GM12878 (cell line): ENCODE data around the gene INSRR. TPM values are rescaled to one million over a fixed set of nuclear protein-coding genes. Genes with fewer than 3 reads are reported as not detected.

Experiments
- ATAC-seq: fragments of 200-7000 bp; cut with Tn5 transposase; 3 replicates; pipeline ENCODE4 v1.9.1; 2020; ENCODE audit warnings: mild to moderate bottlenecking, moderate library complexity
- BruUV-seq: library from RNA; stranded (reverse); fragments of 400-500 nt; replicated peaks from 2 replicates; lab custom pipeline; 2021; lab: Mats Ljungman, UMichigan
- CTCF ChIA-PET: fragments of 300-600 bp; sonication (Branson Sonifier 250); formaldehyde crosslinking; extraction: SDS; loops from one replicate; lab custom pipeline; 2021; ENCODE audit warnings: inconsistent platforms; lab: Yijun Ruan, JAX
- POLR2A ChIA-PET: fragments of 350-600 bp; formaldehyde crosslinking; extraction: SDS; loops from one replicate; lab custom pipeline; 2021; ENCODE audit warnings: inconsistent platforms; lab: Charles Lee
- RAD21 ChIA-PET: fragments of 300-600 bp; sonication (Branson Sonifier 250); formaldehyde crosslinking; loops from one replicate; lab custom pipeline; 2023; ENCODE audit warnings: antibody characterized with exemption; ENCODE audit not compliant: unreplicated experiment; lab: Charles Lee
- SMC1A ChIA-PET: fragments of 300-600 bp; sonication (Branson Sonifier 250); formaldehyde crosslinking; loops from one replicate; lab custom pipeline; 2023; ENCODE audit not compliant: unreplicated experiment, uncharacterized antibody; lab: Charles Lee
- DNase-seq: peaks from one replicate; pipeline ENCODE4 v3.0.0-alpha.2; 2011; ENCODE audit warnings: low read depth, low spot score
- FAIRE-seq: peaks from 3 replicates; lab custom pipeline; 2011; peaks lifted over from hg19 to GRCh38; lab: Jason Lieb, UNC
- H2AFZ ChIP-seq: 2 replicates; pipeline ENCODE4 v1.6.0; 2011; ENCODE audit warnings: low read depth, low read length, control low read depth; ENCODE audit not compliant: control insufficient read depth
- H3K27ac ChIP-seq: 2 replicates; pipeline ENCODE4 v1.5.1; 2011; ENCODE audit warnings: control low read depth; ENCODE audit not compliant: control insufficient read depth, insufficient read depth
- H3K27me3 ChIP-seq, 2 experiments: replicated peaks in 1 of 2; 2 replicates each; pipeline versions ENCODE4 v1.6.0 to v1.6.1; 2011; ENCODE audit warnings: low read length in 1 of 2; ENCODE audit not compliant: control insufficient read depth in 2 of 2, insufficient read depth in 2 of 2
- H3K36me3 ChIP-seq, 2 experiments: 2 replicates each; pipeline ENCODE4 v1.5.1; 2011; ENCODE audit warnings: low read length in 1 of 2; ENCODE audit not compliant: control insufficient read depth in 2 of 2, insufficient read depth in 2 of 2
- H3K4me1 ChIP-seq: 2 replicates; pipeline ENCODE4 v1.6.1; 2011; ENCODE audit warnings: mild to moderate bottlenecking, low read length, moderate library complexity, mixed read lengths; ENCODE audit not compliant: control insufficient read depth, insufficient read depth
- H3K4me2 ChIP-seq: 2 replicates; pipeline ENCODE4 v1.6.0; 2011; ENCODE audit warnings: control low read depth; ENCODE audit not compliant: control insufficient read depth, insufficient read depth
- H3K4me3 ChIP-seq: fragments of 200-600 bp; sonication (generic); 2 replicates; pipeline ENCODE4 v1.5.1; 2016
- H3K79me2 ChIP-seq: 2 replicates; pipeline ENCODE4 v1.6.0; 2011; ENCODE audit warnings: low read length; ENCODE audit not compliant: control insufficient read depth, insufficient read depth
- H3K9ac ChIP-seq: 2 replicates; pipeline ENCODE4 v1.8.0; 2011; ENCODE audit warnings: low read length, control low read depth, mixed read lengths; ENCODE audit not compliant: control insufficient read depth, insufficient read depth
- H3K9me3 ChIP-seq: replicated peaks from 3 replicates; pipeline ENCODE4 v1.5.1; 2011; ENCODE audit warnings: mild to moderate bottlenecking, low read length; ENCODE audit not compliant: control insufficient read depth, insufficient read depth
- H4K20me1 ChIP-seq: 2 replicates; pipeline ENCODE4 v1.6.0; 2011; ENCODE audit not compliant: control insufficient read depth, insufficient read depth
- CBX3 ChIP-seq: fragments of 200-600 bp; sonication (generic); IDR thresholded peaks from 2 replicates; pipeline ENCODE4 v1.6.1; 2016; ENCODE audit warnings: low read depth, borderline replicate concordance
- CREM ChIP-seq: IDR thresholded peaks from 2 replicates; pipeline ENCODE4 v1.6.1; 2014; ENCODE audit warnings: antibody characterized with exemption, low read depth
- EED ChIP-seq: sonication (generic); IDR thresholded peaks from 2 replicates; pipeline ENCODE4 v1.6.1; 2016; ENCODE audit warnings: antibody characterized with exemption, low read depth
- HDAC2 ChIP-seq: fragments of 200-600 bp; sonication (generic); IDR thresholded peaks from 2 replicates; pipeline ENCODE4 v1.6.1; 2017
- IKZF1 ChIP-seq: fragments of 450-650 bp; conservative IDR thresholded peaks from 2 replicates; pipeline ENCODE4 v1.6.1; 2017; ENCODE audit warnings: antibody characterized with exemption, mild to moderate bottlenecking
- IKZF2 ChIP-seq, 2 experiments: fragments of 450-650 bp; IDR thresholded peaks; 2 replicates each; pipeline ENCODE4 v1.6.1; 2017; ENCODE audit warnings: mild to moderate bottlenecking in 2 of 2, moderate library complexity in 2 of 2
- KDM1A ChIP-seq: fragments of 200-600 bp; sonication (generic); IDR thresholded peaks from 2 replicates; pipeline ENCODE4 v1.6.1; 2016; ENCODE audit warnings: borderline replicate concordance
- MTA2 ChIP-seq: fragments of 450-650 bp; IDR thresholded peaks from 2 replicates; pipeline ENCODE4 v1.6.1; 2016; ENCODE audit warnings: low read depth, mild to moderate bottlenecking, moderate library complexity
- NBN ChIP-seq: fragments of 450-650 bp; IDR thresholded peaks from 2 replicates; pipeline ENCODE4 v1.6.1; 2016
- NFIC ChIP-seq: IDR thresholded peaks from 2 replicates; pipeline ENCODE4 v1.6.1; 2012; ENCODE audit warnings: low read depth, mild to moderate bottlenecking, inconsistent platforms, low read length, moderate library complexity
- NR2C2 ChIP-seq: IDR thresholded peaks from 2 replicates; pipeline ENCODE4 v1.6.1; 2011; ENCODE audit warnings: borderline replicate concordance, low read depth; ENCODE audit not compliant: control insufficient read depth, insufficient read length
- RB1 ChIP-seq: fragments of 450-650 bp; formaldehyde crosslinking; IDR thresholded peaks from 2 replicates; pipeline ENCODE4 v1.6.1; 2017; ENCODE audit warnings: mild to moderate bottlenecking, borderline replicate concordance
- SMARCA5 ChIP-seq: fragments of 450-650 bp; IDR thresholded peaks from 2 replicates; pipeline ENCODE4 v1.6.1; 2017; ENCODE audit warnings: mild to moderate bottlenecking
- SMC3 ChIP-seq: IDR thresholded peaks from 2 replicates; pipeline ENCODE4 v1.6.1; 2011; ENCODE audit warnings: low read length, improper control_type of control experiment, borderline replicate concordance
- ZSCAN29 ChIP-seq: fragments of 450-650 bp; IDR thresholded peaks from 2 replicates; pipeline ENCODE4 v1.6.1; 2017; ENCODE audit warnings: mild to moderate bottlenecking, moderate library complexity
- WGBS: methylation state at CpG from one replicate; pipeline ENCODE4 v1.1.6; 2016; ENCODE audit warnings: low lambda C conversion rate; ENCODE audit not compliant: insufficient replicate concordance, insufficient coverage; ENCODE audit errors: missing lambda C conversion rate; 5-methylcytosine and 5-hydroxymethylcytosine counted together
- in situ Hi-C: fragments of 300-500 bp; cut with MboI; formaldehyde crosslinking; loops from 9 replicates; pipeline ENCODE4 v1.14.3; 2018; ENCODE audit warnings: mixed read lengths
- intact Hi-C: fragments of 100-400 bp; cut with micrococcal nuclease; formaldehyde crosslinking; loops from one replicate; pipeline ENCODE4 v1.14.2; 2022; ENCODE audit not compliant: unreplicated experiment
- polyA plus RNA-seq, 11 experiments: library from polyadenylated mRNA; depleted of rRNA in 4 of 11; unstranded in 6 of 11; stranded (reverse) in 5 of 11; fragments of >200 nt; fragmentation: Nextera tagmentation in 4 of 11; fragmentation: Illumina TruSeq in 1 of 11; extraction: Ambion mirVana in 4 of 11; extraction: Trizol in 1 of 11; gene quantifications; 1 replicate in 1 of 11; 2 replicates in 10 of 11; pipeline versions ENCODE4 v1.2.1 to v1.2.3, GENCODE V29; 2011 to 2016; ENCODE audit warnings: inconsistent platforms in 2 of 11, missing spikeins in 2 of 11, low read depth in 1 of 11
- total RNA-seq, 4 experiments: library from RNA; depleted of rRNA in 3 of 4; stranded (reverse); fragments of >200 nt in 3 of 4; fragmentation: Illumina TruSeq in 1 of 4; extraction: Trizol in 1 of 4; gene quantifications; 2 replicates each; pipeline versions ENCODE4 v1.2.1 to v1.2.3, GENCODE V29; 2013 to 2021
- TF ChIP-seq, protein P1 (sequence below): IDR thresholded peaks from 2 replicates; pipeline ENCODE4 v1.6.1; 2012; ENCODE audit warnings: low read depth, low read length, improper control_type of control experiment
- TF ChIP-seq, protein P2 (sequence below): IDR thresholded peaks from 2 replicates; pipeline ENCODE4 v1.6.1; 2012; ENCODE audit warnings: low read depth, low read length, improper control_type of control experiment
- TF ChIP-seq, protein P3 (sequence below): IDR thresholded peaks from 2 replicates; pipeline ENCODE4 v1.6.1; 2011; ENCODE audit warnings: mild to moderate bottlenecking, low read depth, low read length, moderate library complexity; ENCODE audit not compliant: insufficient replicate concordance
- TF ChIP-seq, protein P4 (sequence below): IDR thresholded peaks from 2 replicates; pipeline ENCODE4 v1.6.1; 2011; ENCODE audit warnings: borderline replicate concordance, low read depth, mild to moderate bottlenecking, moderate library complexity, mixed read lengths, low read length; ENCODE audit not compliant: insufficient read depth; ENCODE audit errors: extremely low read length

Gene INSRR
- total and polyA plus RNA-seq, 10 of the 15 experiments (the other 5 are each of a cell fraction or from before 2014, with no cell fraction given), result 0.01 TPM; not detected in 9

DNA sequence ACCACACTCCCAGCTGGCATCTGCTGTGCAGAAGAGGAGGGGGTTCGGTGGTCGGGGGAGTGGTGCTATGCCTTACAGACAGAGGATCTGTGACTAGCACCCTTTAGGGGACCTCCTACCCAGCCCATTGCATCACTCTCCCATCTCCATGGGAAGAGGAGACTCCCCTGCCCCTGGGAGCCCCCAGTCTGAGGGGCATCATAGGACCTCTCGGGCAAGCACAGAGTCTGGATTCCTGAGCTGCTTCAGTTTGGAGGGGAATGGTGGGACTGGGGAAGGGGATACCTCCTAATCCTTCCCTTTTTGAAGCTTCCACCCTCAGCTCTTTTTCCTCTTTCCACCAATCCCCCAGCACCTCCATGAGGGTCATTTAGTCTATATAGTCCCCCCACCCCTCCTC, 1.4 kb downstream of the INSRR start:
- TF ChIP-seq SMC3, result no peak
- TF ChIP-seq IKZF2 (IDR thresholded peaks at IDR 0.05), result no peak
- TF ChIP-seq NR2C2, result no peak
- TF ChIP-seq, protein P1, sequence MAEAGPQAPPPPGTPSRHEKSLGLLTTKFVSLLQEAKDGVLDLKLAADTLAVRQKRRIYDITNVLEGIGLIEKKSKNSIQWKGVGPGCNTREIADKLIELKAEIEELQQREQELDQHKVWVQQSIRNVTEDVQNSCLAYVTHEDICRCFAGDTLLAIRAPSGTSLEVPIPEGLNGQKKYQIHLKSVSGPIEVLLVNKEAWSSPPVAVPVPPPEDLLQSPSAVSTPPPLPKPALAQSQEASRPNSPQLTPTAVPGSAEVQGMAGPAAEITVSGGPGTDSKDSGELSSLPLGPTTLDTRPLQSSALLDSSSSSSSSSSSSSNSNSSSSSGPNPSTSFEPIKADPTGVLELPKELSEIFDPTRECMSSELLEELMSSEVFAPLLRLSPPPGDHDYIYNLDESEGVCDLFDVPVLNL, result no peak
- no peak for TF ChIP-seq CREM
- TF ChIP-seq, protein P2, sequence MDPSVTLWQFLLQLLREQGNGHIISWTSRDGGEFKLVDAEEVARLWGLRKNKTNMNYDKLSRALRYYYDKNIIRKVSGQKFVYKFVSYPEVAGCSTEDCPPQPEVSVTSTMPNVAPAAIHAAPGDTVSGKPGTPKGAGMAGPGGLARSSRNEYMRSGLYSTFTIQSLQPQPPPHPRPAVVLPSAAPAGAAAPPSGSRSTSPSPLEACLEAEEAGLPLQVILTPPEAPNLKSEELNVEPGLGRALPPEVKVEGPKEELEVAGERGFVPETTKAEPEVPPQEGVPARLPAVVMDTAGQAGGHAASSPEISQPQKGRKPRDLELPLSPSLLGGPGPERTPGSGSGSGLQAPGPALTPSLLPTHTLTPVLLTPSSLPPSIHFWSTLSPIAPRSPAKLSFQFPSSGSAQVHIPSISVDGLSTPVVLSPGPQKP, result no peak
- TF ChIP-seq ZSCAN29, result no peak
- TF ChIP-seq NBN, result no peak
- no peak for TF ChIP-seq KDM1A
- TF ChIP-seq HDAC2, result no peak
- TF ChIP-seq EED, result no peak
- TF ChIP-seq, protein P3, sequence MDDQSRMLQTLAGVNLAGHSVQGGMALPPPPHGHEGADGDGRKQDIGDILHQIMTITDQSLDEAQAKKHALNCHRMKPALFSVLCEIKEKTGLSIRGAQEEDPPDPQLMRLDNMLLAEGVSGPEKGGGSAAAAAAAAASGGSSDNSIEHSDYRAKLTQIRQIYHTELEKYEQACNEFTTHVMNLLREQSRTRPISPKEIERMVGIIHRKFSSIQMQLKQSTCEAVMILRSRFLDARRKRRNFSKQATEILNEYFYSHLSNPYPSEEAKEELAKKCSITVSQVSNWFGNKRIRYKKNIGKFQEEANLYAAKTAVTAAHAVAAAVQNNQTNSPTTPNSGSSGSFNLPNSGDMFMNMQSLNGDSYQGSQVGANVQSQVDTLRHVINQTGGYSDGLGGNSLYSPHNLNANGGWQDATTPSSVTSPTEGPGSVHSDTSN, result no peak
- TF ChIP-seq IKZF1, result no peak
- no peak for TF ChIP-seq MTA2
- TF ChIP-seq, protein P4, sequence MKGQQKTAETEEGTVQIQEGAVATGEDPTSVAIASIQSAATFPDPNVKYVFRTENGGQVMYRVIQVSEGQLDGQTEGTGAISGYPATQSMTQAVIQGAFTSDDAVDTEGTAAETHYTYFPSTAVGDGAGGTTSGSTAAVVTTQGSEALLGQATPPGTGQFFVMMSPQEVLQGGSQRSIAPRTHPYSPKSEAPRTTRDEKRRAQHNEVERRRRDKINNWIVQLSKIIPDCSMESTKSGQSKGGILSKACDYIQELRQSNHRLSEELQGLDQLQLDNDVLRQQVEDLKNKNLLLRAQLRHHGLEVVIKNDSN, result no peak
- no peak for TF ChIP-seq SMARCA5
- no peak for TF ChIP-seq RB1
- TF ChIP-seq NFIC, result no peak
- no peak for TF ChIP-seq CBX3
- ATAC-seq (no peak), FAIRE-seq (no peak), DNase-seq (no peak)
- Histone ChIP-seq H3K27me3 (peaks cover 11 to 22% of the 10 kb centered on the region in 2 experiments), H3K9me3 (no peaks in the 10 kb centered on the region), H3K27ac (no peak overlapping the region), H3K9ac (no peak overlapping the region), H4K20me1 (no peaks in the 10 kb centered on the region), H3K4me2 (no peak overlapping the region), H2AFZ (no peak overlapping the region), H3K79me2 (no peaks in the 10 kb centered on the region), H3K36me3 (no peaks in the 10 kb centered on the region), H3K4me3 (no peak overlapping the region), H3K4me1 (peaks cover 13% of the 10 kb centered on the region)
- BruUV-seq, result no TSS peak
- ChIA-PET CTCF (interaction anchor here (0.5 to 9.4 kb wide), 10 partner anchors 12 to 167 kb away, joined by 3 to 248 read pairs (median 20); partner anchors contain the start of genes ISG20L2 and METTL25B), RAD21 (interaction anchor here (1.6 to 7.0 kb wide), 5 partner anchors 9 to 167 kb away, joined by 3 to 115 read pairs (median 113); partner anchors contain the start of genes ISG20L2 and METTL25B), SMC1A (interaction anchor here (0.7 to 7.6 kb wide), 6 partner anchors 19 to 130 kb away, joined by 3 to 123 read pairs (median 3); partner anchors contain the start of genes ISG20L2 and METTL25B), POLR2A (interaction anchor here (1.2 kb wide), 1 partner anchor 163 kb away, joined by 10 read pairs; no protein-coding TSS in a partner anchor)
- in situ Hi-C loops, result no loop called here
- intact Hi-C loops, result no loop called here
- 0% methylated on average over 3 of the region's 3 CpGs for WGBS
